ENCODE measurements around the gene BYSL. TPM values are rescaled to one million over a fixed set of nuclear protein-coding genes. Genes with fewer than 3 reads are reported as not detected.

The BYSL gene
- polyA plus RNA-seq, 1 donor from 2014 or later = 19.8 TPM

- Histone ChIP-seq H3K79me2 (replicated peaks; ENCODE audit: insufficient read depth, low read length) (no peaks in the 10 kb centered on the region), H3K27ac (ENCODE audit: low read length) (no peak overlapping the region), H3K4me2 (ENCODE audit: low read length) (no peak overlapping the region), H4K20me1 (ENCODE audit: insufficient read depth) (no peaks in the 10 kb centered on the region), H3K36me3 (ENCODE audit: insufficient read depth, low read length) (peaks cover 3% of the 10 kb centered on the region), H3K9ac (ENCODE audit: low read length) (no peak overlapping the region), H2AFZ (ENCODE audit: low read depth, low read length) (no peak overlapping the region), H3K9me3 (ENCODE audit: low read length) (no peaks in the 10 kb centered on the region), H3F3A (ENCODE audit: insufficient read depth, low read length, poor library complexity, severe bottlenecking) (no peaks in the 10 kb centered on the region), H3K27me3 (ENCODE audit: insufficient read depth, low read depth, low read length) (no peaks in the 10 kb centered on the region), H3K4me3 (ENCODE audit: low read length) (no peak overlapping the region), H3K9me2 (ENCODE audit: insufficient read depth, low read length) (no peaks in the 10 kb centered on the region)
- no peak for TF ChIP-seq EZH2 (IDR thresholded peaks at IDR 0.05; ENCODE audit: borderline replicate concordance, insufficient read depth, low read length, poor library complexity, severe bottlenecking)
- no peak for TF ChIP-seq RAD21 (conservative IDR thresholded peaks at IDR 0.05)
Observed at GRCh38 chr6:41901882-41902519, 19.3 kb upstream of the BYSL start.

GRCh38 chr6:41909727-41910126 lies 11.6 kb upstream of the BYSL start:
- Histone ChIP-seq H3K27ac (ENCODE audit: low read length) (no peak overlapping the region), H3K9me3 (ENCODE audit: low read length) (no peaks in the 10 kb centered on the region), H3K4me2 (ENCODE audit: low read length) (no peak overlapping the region), H3K9me2 (ENCODE audit: insufficient read depth, low read length) (no peaks in the 10 kb centered on the region), H2AFZ (ENCODE audit: low read depth, low read length) (no peak overlapping the region), H4K20me1 (ENCODE audit: insufficient read depth) (no peaks in the 10 kb centered on the region), H3K9ac (ENCODE audit: low read length) (no peak overlapping the region), H3F3A (ENCODE audit: insufficient read depth, low read length, poor library complexity, severe bottlenecking) (no peaks in the 10 kb centered on the region), H3K4me3 (ENCODE audit: low read length) (no peak overlapping the region), H3K27me3 (ENCODE audit: insufficient read depth, low read depth, low read length) (no peaks in the 10 kb centered on the region), H3K36me3 (ENCODE audit: insufficient read depth, low read length) (peaks cover 3% of the 10 kb centered on the region), H3K79me2 (replicated peaks; ENCODE audit: insufficient read depth, low read length) (peaks cover 3% of the 10 kb centered on the region)
- TF ChIP-seq EZH2 (IDR thresholded peaks at IDR 0.05; ENCODE audit: borderline replicate concordance, insufficient read depth, low read length, poor library complexity, severe bottlenecking) = no peak
- no peak for TF ChIP-seq EP300 (conservative IDR thresholded peaks at IDR 0.05; ENCODE audit: poor library complexity, severe bottlenecking)
- TF ChIP-seq POLR2AphosphoS5 (IDR thresholded peaks at IDR 0.05) = no peak
- no peak for TF ChIP-seq REST (IDR thresholded peaks at IDR 0.05; ENCODE audit: borderline replicate concordance)
- TF ChIP-seq SMC3 (conservative IDR thresholded peaks at IDR 0.05; ENCODE audit: poor library complexity) = no peak
- no peak for TF ChIP-seq RAD21 (conservative IDR thresholded peaks at IDR 0.05)
- TF ChIP-seq TAF1 (IDR thresholded peaks at IDR 0.05; ENCODE audit: low read depth) = no peak
- no peak for TF ChIP-seq CTCF (IDR thresholded peaks at IDR 0.05; ENCODE audit: poor library complexity, severe bottlenecking)
- TF ChIP-seq MXI1 (conservative IDR thresholded peaks at IDR 0.05; ENCODE audit: poor library complexity, severe bottlenecking) = no peak
